HG03342 (cell line): ENCODE data around the gene P2RY12.

Source experiments
- ATAC-seq: cut with Tn5 transposase; IDR thresholded peaks from one replicate; pipeline ENCODE4 v1.9.1; 2021; ENCODE audit warnings: mild to moderate bottlenecking, moderate library complexity; ENCODE audit not compliant: unreplicated experiment

Gene P2RY12

GRCh38 chr3:151384741-151385174 lies at the start of gene P2RY12:
Gene P2RY12 (minus strand): TSS chr3:151384753. CDS start chr3:151338845, 45,908 bp downstream.
- ATAC-seq: peak; percentile 44

GRCh38 chr3:151432616-151433372 lies 48.2 kb upstream of the P2RY12 start:
- ATAC-seq: no peak

GRCh38 chr3:151431940-151432339 lies 47.4 kb upstream of the P2RY12 start:
- ATAC-seq: no peak

DNA sequence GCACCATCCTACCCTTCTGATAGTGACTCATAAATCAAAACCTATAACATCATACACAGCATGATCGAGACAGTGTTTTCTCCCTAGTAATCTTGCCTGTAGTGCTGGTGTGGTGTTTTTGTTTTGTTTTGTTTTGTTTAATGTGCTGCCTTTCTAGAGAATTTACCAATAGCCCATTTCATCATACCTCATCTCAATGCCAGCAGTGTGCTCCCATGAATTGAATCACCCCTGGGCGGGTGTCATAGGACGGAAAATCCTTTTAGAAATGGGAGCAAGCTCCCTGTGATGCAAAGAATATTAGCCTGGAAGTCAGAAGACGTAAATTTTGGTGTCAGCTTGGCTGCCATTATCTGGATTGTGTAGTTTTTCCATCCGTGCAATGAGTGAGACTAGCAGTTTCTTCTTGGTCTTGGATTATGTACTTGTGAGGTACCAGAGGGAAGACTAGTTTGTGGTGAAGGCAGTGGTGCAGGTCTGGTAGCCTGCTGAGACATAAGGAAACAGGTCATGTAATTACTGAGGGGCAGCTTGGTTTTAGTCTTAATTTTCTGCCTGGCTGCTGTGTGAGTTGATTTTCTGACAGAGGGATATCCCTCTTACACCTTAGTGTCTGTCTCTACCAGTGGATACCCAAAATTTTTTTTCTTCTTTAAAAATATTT lies 46.4 kb upstream of the P2RY12 start:
- no peak for ATAC-seq

DNA sequence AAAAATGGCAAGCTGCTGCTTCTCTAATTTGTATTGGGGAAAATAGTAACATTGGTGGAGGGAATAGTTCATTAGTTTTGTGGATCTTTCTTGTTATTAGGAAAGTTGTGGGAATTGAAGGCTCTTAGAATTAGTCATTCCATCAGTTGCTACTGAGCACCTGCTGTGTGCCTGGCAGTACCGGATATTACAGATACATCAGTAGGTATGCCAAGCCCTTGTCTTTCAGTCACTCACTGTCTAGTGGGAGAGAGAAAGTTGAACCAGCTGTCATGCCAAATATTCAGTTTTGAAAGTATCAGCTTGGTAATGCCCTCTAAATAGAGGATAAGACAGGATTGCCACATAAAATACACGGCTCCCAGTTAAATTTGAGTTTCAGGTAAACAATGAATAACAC lies 43.8 kb upstream of the P2RY12 start:
- no peak for ATAC-seq

DNA sequence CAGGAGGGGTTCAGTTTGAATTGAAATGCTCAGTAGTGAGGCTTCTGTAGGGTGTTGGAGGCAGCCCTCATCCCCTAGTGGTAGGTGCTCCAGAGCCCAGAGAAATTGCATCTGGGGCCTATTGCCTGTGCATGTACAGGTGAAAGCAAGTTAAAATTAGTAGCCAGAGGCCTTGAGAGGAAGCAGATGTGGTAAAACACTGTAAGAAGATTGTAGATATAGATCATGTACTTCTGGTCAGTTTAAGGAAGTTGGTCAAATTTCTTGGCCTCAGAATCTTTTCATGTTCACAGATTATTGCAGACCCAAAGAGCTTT lies 41.7 kb upstream of the P2RY12 start:
- ATAC-seq: peak; percentile 78

- ATAC-seq: peak; percentile 36
Measured at GRCh38 chr3:151425627-151426340, 41.2 kb upstream of the P2RY12 start.

- ATAC-seq: no peak
Measured at GRCh38 chr3:151423091-151423490, 38.5 kb upstream of the P2RY12 start.

DNA sequence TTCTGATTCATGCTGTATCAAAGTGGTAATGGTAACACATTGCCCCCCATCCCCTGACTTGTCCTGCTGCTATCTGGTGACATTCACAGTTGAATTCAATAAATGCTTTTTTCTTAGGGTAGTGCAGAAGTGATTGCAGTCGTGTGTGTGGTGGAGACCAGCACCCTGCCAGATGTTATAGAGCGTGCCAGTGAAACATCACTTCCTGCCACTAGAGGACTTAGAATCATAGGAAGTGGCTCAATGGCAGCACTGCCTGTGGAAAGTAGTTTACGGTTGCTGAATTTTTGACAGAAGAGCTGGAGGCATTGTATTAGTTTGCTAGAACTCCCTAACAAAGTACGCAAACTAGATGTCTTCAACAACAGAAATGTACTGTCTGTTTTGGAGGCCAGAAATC lies 37.4 kb upstream of the P2RY12 start:
- ATAC-seq: peak; percentile 58

DNA sequence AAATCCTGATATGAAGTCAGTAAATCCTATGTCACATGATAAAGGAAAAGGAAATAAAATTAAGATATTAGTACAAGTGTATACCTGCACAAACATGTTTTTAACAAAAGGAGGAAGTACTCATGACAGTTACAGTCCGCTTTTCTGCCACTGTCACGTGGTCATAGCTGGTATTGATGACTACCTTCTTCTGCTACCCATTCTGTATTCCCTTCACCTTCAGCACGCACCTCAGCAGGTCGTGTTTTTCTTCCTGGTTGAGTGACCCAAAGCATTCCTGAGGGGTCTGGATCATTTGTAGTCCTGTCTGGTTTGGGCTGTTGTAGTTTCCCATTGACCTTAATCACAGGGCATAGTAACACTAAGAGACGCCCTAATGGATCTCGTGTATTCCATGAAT lies 35.3 kb upstream of the P2RY12 start:
- ATAC-seq: no peak

DNA sequence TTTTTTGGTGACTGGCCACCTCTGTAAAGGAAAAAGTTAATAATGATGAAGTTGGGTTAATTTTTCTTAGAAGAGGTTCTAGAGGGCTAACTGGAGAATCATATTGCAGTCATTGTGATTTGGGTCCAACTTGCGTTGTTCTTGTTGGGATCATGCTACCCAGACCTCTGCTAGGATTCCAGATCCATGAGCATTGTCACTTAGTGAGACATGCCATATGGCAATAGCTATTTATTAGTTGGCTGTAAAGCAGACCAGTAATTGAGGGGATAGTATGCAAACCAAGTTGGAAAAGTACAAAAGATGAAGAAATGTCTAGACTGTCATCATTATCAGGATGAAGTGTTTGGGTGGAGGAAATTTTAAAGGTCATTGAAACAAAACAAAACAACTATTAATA lies 30.7 kb upstream of the P2RY12 start:
- ATAC-seq: no peak

DNA sequence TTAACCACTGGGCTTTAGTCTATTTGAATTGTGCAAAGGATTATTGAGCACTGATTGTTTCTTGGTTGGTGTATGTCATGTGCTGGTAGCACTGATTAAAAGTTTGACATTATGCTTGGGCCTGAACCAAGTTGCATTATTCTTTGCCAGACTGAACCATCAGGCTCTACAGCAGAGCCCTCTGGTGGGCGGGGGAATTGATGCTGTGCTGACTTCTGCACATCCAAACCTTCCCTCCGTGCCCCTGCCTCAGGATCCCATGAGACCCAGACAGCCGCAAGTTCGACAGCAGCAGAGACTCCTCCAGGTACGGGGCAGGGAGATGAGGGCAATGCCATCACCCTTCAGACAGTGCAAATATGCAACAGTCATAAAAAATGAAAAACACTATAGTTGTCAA lies 28.4 kb upstream of the P2RY12 start:
- ATAC-seq: no peak

DNA sequence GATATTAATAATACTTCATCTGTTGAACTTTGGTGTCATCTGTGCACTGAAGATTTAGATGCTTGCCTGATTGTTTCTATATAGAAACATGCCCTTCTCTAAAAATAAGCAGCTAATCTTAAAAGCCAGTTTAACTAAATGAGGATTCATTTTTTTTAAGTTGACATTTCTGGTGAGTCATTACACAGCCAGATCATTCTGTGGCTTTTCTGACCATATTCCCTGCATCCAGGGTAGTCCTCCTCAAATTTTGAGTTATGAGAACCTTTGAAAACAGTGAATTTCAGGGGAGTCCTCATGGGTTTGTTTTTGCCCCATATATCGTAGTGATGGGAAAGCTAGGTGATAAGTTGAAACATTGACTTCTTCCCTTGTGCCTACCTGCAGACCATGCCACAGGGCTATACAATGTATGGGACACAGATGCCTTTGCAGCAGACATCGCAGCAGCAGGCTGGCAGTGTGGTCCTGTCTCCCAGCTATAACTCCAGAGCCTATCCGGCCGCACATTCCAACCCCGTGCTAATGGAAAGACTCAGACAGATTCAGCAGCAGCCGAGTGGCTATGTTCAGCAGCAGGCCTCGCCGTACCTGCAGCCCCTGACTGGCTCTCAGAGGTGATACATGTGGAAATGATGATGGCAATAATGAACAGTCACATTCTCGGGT lies 26.5 kb upstream of the P2RY12 start:
- no peak for ATAC-seq

DNA sequence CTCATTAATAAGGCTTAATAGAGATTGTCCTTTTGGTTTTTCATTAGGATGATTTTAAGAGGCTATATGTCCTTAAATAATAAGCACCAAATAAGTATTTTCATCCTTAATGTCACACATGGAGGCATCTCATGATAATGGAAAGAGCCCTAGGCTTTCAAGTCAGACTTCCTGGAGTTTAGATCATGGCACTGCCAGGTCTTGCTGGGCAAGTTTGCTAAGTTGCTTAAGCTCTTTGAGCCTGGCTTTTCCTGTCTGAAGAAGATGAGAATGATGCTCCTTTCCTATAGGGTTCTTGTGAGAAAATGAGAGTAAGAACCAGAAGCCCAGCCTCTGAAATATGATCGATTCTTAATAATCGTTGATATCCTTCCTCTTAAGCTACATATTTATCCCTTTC lies 23.4 kb upstream of the P2RY12 start:
- no peak for ATAC-seq

DNA sequence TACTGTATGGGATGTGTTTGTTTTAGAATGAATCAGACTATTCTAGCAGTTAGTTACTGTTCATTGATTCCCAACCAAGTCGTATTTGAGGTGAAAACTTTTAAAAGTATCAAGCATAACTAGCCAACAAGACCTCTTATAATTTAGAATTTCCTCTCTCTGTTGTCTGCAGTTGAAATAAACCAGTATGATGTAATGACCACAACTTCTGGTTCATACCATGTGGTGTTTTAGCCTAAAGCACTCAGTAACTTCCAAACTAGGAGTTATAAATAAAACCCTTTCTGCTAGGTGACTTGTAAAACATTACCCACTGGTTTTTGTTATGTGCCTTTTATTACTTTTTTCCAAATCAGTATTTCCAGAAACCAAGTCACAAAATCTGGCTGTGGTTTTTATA lies 19.8 kb upstream of the P2RY12 start:
- peak; percentile 62 for ATAC-seq

- no peak for ATAC-seq
Measured at GRCh38 chr3:151403246-151403645, 18.7 kb upstream of the P2RY12 start.

DNA sequence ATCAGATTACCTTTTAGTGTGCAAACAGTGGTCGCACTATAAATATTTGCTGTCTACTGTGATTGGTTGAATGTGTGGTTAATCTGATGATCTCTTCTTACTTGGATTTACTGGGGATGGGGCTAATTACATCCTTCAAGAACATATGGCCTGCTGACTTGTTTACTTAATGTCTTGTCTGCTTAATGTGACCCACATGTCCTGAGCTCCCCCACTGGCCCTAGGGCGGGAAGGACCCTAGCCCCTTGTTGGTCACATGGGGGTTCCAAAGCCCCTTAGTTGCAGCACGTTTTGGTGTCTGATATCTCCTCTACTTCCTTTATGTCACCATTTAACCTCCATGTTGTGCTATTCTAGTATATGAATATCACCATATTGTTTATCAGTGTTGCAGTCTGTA lies 17.8 kb upstream of the P2RY12 start:
- ATAC-seq: no peak

- ATAC-seq: no peak
Measured at GRCh38 chr3:151400341-151400740, 15.8 kb upstream of the P2RY12 start.

- ATAC-seq: no peak
Measured at GRCh38 chr3:151398895-151399294, 14.3 kb upstream of the P2RY12 start.

- ATAC-seq: no peak
Measured at GRCh38 chr3:151395806-151396205, 11.3 kb upstream of the P2RY12 start.

DNA sequence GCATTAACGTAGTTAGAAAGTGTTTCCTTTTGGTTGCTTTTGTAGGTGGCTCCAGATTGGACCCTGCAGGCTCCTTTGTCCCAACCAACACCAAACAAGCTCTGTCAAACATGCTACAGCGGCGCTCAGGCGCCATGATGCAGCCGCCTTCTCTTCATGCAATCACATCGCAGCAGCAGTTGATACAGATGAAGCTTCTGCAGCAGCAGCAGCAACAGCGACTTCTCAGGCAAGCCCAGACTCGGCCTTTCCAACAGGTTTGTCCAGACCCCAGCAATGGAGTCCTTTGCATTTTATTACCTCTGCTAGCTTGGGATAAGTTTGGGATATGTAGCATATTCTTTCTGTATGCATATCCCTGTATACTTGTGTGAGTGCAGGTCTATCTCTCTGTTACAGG lies 10.1 kb upstream of the P2RY12 start:
- no peak for ATAC-seq

DNA sequence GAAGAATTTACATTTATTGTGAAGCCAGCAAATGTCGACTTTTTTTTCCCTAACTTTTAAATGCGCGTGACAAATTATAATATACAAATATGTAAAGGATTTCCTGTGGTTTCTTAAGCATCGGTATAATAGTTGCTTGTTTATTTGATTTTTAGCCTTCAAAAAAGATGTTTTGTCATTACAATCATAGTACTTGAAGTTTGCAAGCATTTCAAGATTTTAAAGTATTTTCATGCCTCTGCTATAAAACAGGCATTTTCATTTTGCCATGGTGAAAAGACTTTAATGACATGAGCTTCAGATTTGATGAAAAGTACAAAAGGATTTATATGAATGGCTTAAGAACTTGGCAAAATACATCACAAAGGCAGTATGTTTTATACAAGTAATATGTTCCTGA lies 9.4 kb upstream of the P2RY12 start:
- ATAC-seq: no peak
